Uterus (tissue), 2 donors: ENCODE data around the gene ADORA2B.

Experiments used
- CTCF ChIP-seq, 4 experiments: fragments of 200-600 bp in 2 of 4; fragments of 450-650 bp in 2 of 4; sonication (generic) in 2 of 4; IDR thresholded peaks; one replicate each; pipeline ENCODE4 v1.5.1; 2016 to 2019; ENCODE audit warnings: antibody characterized with exemption in 4 of 4, mild to moderate bottlenecking in 2 of 4, moderate library complexity in 1 of 4
- POLR2A ChIP-seq, 2 donors: fragments of 450-650 bp; IDR thresholded peaks; one replicate each; pipeline ENCODE4 v1.6.1; 2016; ENCODE audit warnings: antibody characterized with exemption in 2 of 2, mild to moderate bottlenecking in 1 of 2, moderate library complexity in 1 of 2

GRCh38 chr17:15921640-15922039 is 23.3 kb upstream of the ADORA2B start:
- no peak for TF ChIP-seq POLR2A (IDR thresholded peaks at IDR 0.05)
- no peak for TF ChIP-seq CTCF (IDR thresholded peaks at IDR 0.05)
